ENCODE data around the gene MUTYH. TPM values are rescaled to one million over a fixed set of nuclear protein-coding genes. Genes with fewer than 3 reads are reported as not detected.

MUTYH gene
- total RNA-seq, 2 experiments from 2014 or later: 57.9 to 67.4 TPM

DNA sequence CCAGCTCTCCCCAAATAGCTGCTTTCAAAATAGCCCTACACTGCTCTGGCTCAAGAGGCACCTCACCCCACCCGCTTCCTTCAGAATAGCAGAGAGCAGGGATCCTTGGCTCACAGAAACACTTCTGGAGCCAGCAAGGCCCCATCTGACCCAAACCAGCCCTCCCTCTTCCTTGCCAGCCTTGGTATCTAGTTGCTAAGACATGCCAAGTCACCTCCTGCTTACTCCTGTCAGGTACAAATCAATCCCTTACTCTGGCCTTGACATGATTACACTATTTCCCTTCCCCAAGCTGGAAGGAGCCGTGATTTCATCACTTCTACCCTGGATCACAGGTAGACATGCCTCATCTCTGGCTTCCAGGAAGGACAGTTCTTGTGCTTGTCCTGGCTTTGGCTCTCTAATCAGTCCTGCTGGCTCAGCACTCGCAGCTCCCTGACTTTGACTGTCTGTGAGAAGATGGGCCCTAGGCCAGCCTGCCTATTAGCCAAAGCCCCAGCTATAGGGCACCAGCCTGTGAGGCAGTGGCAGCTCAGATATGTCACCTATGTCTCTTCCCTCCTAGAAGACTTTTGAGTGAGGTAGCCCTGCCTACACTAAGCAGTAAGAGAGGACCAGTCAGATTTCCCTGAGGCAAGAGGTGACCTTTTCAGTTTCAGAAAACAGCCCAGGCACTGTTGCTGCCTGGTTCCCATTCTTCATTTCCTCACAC, 8.9 kb upstream of the MUTYH start:
- intact Hi-C loops (cut with DNase I, micrococcal nuclease): loop anchor here in 1 of 2 experiments (10.0 kb wide), 1 partner anchor 236 kb away; the partner anchor contains the start of gene NASP
- POLR2A ChIA-PET: interaction anchor here (4.8 kb wide), 1 partner anchor 9 kb away, joined by 28 read pairs; the partner anchor contains the start of genes MUTYH and TOE1
- peaks cover 28% of the 10 kb centered on the region for H3K36me3 Mint-ChIP-seq (ENCODE audit: low read depth)
- H3K36me3 ChIP-seq (ENCODE audit: insufficient read depth, low read length): peaks cover 16% of the 10 kb centered on the region
- no peaks in the 10 kb centered on the region for H3K9me3 ChIP-seq (ENCODE audit: control insufficient read depth in 1 of 2, insufficient read depth in 1 of 2, low read length in 2 of 2)
- H3K4me3 ChIP-seq (ENCODE audit: low read length): no peak overlapping the region
- no peak overlapping the region for H3K4me3 Mint-ChIP-seq
- H3K27me3 Mint-ChIP-seq: no peaks in the 10 kb centered on the region
- no peaks in the 10 kb centered on the region for H3K4me1 Mint-ChIP-seq (ENCODE audit: low read depth)
- CTCF ChIA-PET: no interaction called here
- no peaks in the 10 kb centered on the region for H3K27me3 ChIP-seq (ENCODE audit: control insufficient read depth in 1 of 2, insufficient read depth in 2 of 2, low read length in 2 of 2)
- TF ChIP-seq, protein P1, sequence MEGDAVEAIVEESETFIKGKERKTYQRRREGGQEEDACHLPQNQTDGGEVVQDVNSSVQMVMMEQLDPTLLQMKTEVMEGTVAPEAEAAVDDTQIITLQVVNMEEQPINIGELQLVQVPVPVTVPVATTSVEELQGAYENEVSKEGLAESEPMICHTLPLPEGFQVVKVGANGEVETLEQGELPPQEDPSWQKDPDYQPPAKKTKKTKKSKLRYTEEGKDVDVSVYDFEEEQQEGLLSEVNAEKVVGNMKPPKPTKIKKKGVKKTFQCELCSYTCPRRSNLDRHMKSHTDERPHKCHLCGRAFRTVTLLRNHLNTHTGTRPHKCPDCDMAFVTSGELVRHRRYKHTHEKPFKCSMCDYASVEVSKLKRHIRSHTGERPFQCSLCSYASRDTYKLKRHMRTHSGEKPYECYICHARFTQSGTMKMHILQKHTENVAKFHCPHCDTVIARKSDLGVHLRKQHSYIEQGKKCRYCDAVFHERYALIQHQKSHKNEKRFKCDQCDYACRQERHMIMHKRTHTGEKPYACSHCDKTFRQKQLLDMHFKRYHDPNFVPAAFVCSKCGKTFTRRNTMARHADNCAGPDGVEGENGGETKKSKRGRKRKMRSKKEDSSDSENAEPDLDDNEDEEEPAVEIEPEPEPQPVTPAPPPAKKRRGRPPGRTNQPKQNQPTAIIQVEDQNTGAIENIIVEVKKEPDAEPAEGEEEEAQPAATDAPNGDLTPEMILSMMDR (IDR thresholded peaks at IDR 0.05): no peak
- H3K27ac Mint-ChIP-seq: no peak overlapping the region
- ATAC-seq (ENCODE audit: poor library complexity) (no peak), DNase-seq (no peak)
- H3K9me3 Mint-ChIP-seq: no peaks in the 10 kb centered on the region
- H3K27ac ChIP-seq (ENCODE audit: low read depth in 1 of 2, low read length in 2 of 2): no peak overlapping the region
- no peaks in the 10 kb centered on the region for H3K4me1 ChIP-seq (ENCODE audit: insufficient read depth, low read length)

DNA sequence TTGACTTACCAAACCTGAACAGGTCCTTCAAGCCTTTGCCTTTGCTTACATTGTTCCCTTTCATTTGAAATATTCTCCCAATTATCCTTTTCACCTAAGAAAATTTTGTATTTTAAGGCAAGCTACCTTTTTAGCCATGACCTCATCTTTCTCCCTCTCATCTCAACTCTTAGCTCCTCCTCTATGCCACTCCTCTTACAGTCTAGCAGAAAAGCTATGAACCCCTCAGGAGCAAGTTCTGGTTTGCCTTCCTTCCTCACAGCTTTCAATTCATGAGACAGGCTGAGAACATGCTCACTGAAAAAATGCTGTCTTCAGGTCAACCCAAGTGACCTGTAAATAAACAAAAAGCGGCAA, 8.3 kb upstream of the MUTYH start:
- Mint-ChIP-seq H3K4me1 (ENCODE audit: low read depth) (no peaks in the 10 kb centered on the region), H3K36me3 (ENCODE audit: low read depth) (peaks cover 33% of the 10 kb centered on the region), H3K27me3 (no peaks in the 10 kb centered on the region), H3K27ac (no peak overlapping the region), H3K4me3 (no peak overlapping the region), H3K9me3 (no peaks in the 10 kb centered on the region)
- Histone ChIP-seq H3K27ac (ENCODE audit: low read depth in 1 of 2, low read length in 2 of 2) (no peak overlapping the region), H3K27me3 (ENCODE audit: control insufficient read depth in 1 of 2, insufficient read depth in 2 of 2, low read length in 2 of 2) (no peaks in the 10 kb centered on the region), H3K36me3 (ENCODE audit: insufficient read depth, low read length) (peaks cover 22% of the 10 kb centered on the region), H3K9me3 (ENCODE audit: control insufficient read depth in 1 of 2, insufficient read depth in 1 of 2, low read length in 2 of 2) (no peaks in the 10 kb centered on the region), H3K4me1 (ENCODE audit: insufficient read depth, low read length) (no peaks in the 10 kb centered on the region), H3K4me3 (ENCODE audit: low read length) (no peak overlapping the region)
- TF ChIP-seq, protein P1 (IDR thresholded peaks at IDR 0.05): no peak
- ATAC-seq (ENCODE audit: poor library complexity) (no peak), DNase-seq (no peak)
- POLR2A ChIA-PET: interaction anchor here (0.6 to 4.8 kb wide), 3 partner anchors 9 to 803 kb away, joined by 3 to 28 read pairs (median 3); partner anchors contain the start of genes MUTYH and TOE1
- CTCF ChIA-PET: no interaction called here
- intact Hi-C loops (cut with DNase I, micrococcal nuclease): loop anchor here in 1 of 2 experiments (10.0 kb wide), 1 partner anchor 236 kb away; the partner anchor contains the start of gene NASP

- Histone ChIP-seq H3K27me3 (ENCODE audit: control insufficient read depth in 1 of 2, insufficient read depth in 2 of 2, low read length in 2 of 2) (no peaks in the 10 kb centered on the region), H3K27ac (ENCODE audit: low read depth in 1 of 2, low read length in 2 of 2) (no peak overlapping the region), H3K4me3 (ENCODE audit: low read length) (no peak overlapping the region), H3K36me3 (ENCODE audit: insufficient read depth, low read length) (peaks cover 28% of the 10 kb centered on the region), H3K4me1 (ENCODE audit: insufficient read depth, low read length) (peaks cover 2% of the 10 kb centered on the region), H3K9me3 (ENCODE audit: control insufficient read depth in 1 of 2, insufficient read depth in 1 of 2, low read length in 2 of 2) (no peaks in the 10 kb centered on the region)
- Mint-ChIP-seq H3K9me3 (no peaks in the 10 kb centered on the region), H3K4me1 (ENCODE audit: low read depth) (no peaks in the 10 kb centered on the region), H3K36me3 (ENCODE audit: low read depth) (peaks cover 39% of the 10 kb centered on the region), H3K27me3 (no peaks in the 10 kb centered on the region), H3K4me3 (no peak overlapping the region), H3K27ac (no peak overlapping the region)
- intact Hi-C loops (cut with DNase I, micrococcal nuclease): loop anchor here in 1 of 2 experiments (10.0 kb wide), 1 partner anchor 237 kb away; the partner anchor contains the start of gene NASP
- ChIA-PET POLR2A (interaction anchor here (0.6 to 4.8 kb wide), 3 partner anchors 8 to 804 kb away, joined by 3 to 28 read pairs (median 3); partner anchors contain the start of genes MUTYH and TOE1), CTCF (no interaction called here)
- ATAC-seq (ENCODE audit: poor library complexity): no peak
- TF ChIP-seq, protein P1 (IDR thresholded peaks at IDR 0.05): no peak
- no peak for DNase-seq
Observed at GRCh38 chr1:45348020-45348419, 7.8 kb upstream of the MUTYH start.
